ENCODE measurements around the gene DNAJC21.

The DNAJC21 gene

GRCh38 chr5:34923694-34924461 is 5.5 kb upstream of the DNAJC21 start:
- H4K20me1 ChIP-seq (ENCODE audit: low read depth, low read length), result peaks cover 29% of the 10 kb centered on the region
- peaks cover 30% of the 10 kb centered on the region for H3K79me2 ChIP-seq (ENCODE audit: insufficient read depth, low read length)
- no peak overlapping the region for H3K9ac ChIP-seq (ENCODE audit: low read length)
- H3F3A ChIP-seq (ENCODE audit: insufficient read depth), result peaks cover 88% of the 10 kb centered on the region
- H3K27me3 ChIP-seq (ENCODE audit: low read length), result no peaks in the 10 kb centered on the region
- H3K36me3 ChIP-seq (ENCODE audit: low read length), result peaks cover 74% of the 10 kb centered on the region
- TF ChIP-seq EZH2phosphoT487 (conservative IDR thresholded peaks at IDR 0.05; ENCODE audit: low read length) (no peak), CTCF (IDR thresholded peaks at IDR 0.05; ENCODE audit: insufficient read depth, low read length, poor library complexity, severe bottlenecking) (no peak)
- no peak overlapping the region for H2AFZ ChIP-seq (ENCODE audit: low read depth, low read length, severe bottlenecking)
- no peak overlapping the region for H3K4me3 ChIP-seq (ENCODE audit: insufficient read depth, low read length, poor library complexity, severe bottlenecking)
- H3K4me2 ChIP-seq (ENCODE audit: low read depth, low read length, poor library complexity, severe bottlenecking), result no peak overlapping the region
- H3K27ac ChIP-seq (ENCODE audit: low read depth, low read length), result no peak overlapping the region
- H3K9me3 ChIP-seq (ENCODE audit: insufficient read depth, low read length), result no peaks in the 10 kb centered on the region
- no peaks in the 10 kb centered on the region for H3K9me2 ChIP-seq (replicated peaks; ENCODE audit: insufficient read depth, low read length)

- no peak for TF ChIP-seq CTCF (IDR thresholded peaks at IDR 0.05; ENCODE audit: insufficient read depth, low read length, poor library complexity, severe bottlenecking)
- no peak for TF ChIP-seq EZH2phosphoT487 (conservative IDR thresholded peaks at IDR 0.05; ENCODE audit: low read length)
- Histone ChIP-seq H3K9me2 (replicated peaks; ENCODE audit: insufficient read depth, low read length) (no peaks in the 10 kb centered on the region), H3F3A (ENCODE audit: insufficient read depth) (peaks cover 89% of the 10 kb centered on the region), H3K9ac (ENCODE audit: low read length) (no peak overlapping the region), H3K4me3 (ENCODE audit: insufficient read depth, low read length, poor library complexity, severe bottlenecking) (no peak overlapping the region), H3K4me2 (ENCODE audit: low read depth, low read length, poor library complexity, severe bottlenecking) (no peak overlapping the region), H2AFZ (ENCODE audit: low read depth, low read length, severe bottlenecking) (no peak overlapping the region), H3K79me2 (ENCODE audit: insufficient read depth, low read length) (peaks cover 24% of the 10 kb centered on the region), H3K9me3 (ENCODE audit: insufficient read depth, low read length) (no peaks in the 10 kb centered on the region), H4K20me1 (ENCODE audit: low read depth, low read length) (peaks cover 26% of the 10 kb centered on the region), H3K27ac (ENCODE audit: low read depth, low read length) (no peak overlapping the region), H3K27me3 (ENCODE audit: low read length) (no peaks in the 10 kb centered on the region), H3K36me3 (ENCODE audit: low read length) (peaks cover 70% of the 10 kb centered on the region)
These were observed 4.9 kb upstream of the DNAJC21 start for GRCh38 chr5:34924462-34924765.

GRCh38 chr5:34926318-34926888 is 3.0 kb upstream of the DNAJC21 start:
- Histone ChIP-seq H3K27me3 (ENCODE audit: low read length) (no peaks in the 10 kb centered on the region), H3K27ac (ENCODE audit: low read depth, low read length) (no peak overlapping the region; the same call in 1 of the 2 replicates), H3K9ac (ENCODE audit: low read length) (no peak overlapping the region), H3K9me3 (ENCODE audit: insufficient read depth, low read length) (no peaks in the 10 kb centered on the region), H3K36me3 (ENCODE audit: low read length) (peaks cover 50% of the 10 kb centered on the region), H3K79me2 (ENCODE audit: insufficient read depth, low read length) (peaks cover 23% of the 10 kb centered on the region), H3K4me3 (ENCODE audit: insufficient read depth, low read length, poor library complexity, severe bottlenecking) (no peak overlapping the region), H3K9me2 (replicated peaks; ENCODE audit: insufficient read depth, low read length) (no peaks in the 10 kb centered on the region), H3K4me2 (ENCODE audit: low read depth, low read length, poor library complexity, severe bottlenecking) (no peak overlapping the region), H3F3A (ENCODE audit: insufficient read depth) (peaks cover 69% of the 10 kb centered on the region), H4K20me1 (ENCODE audit: low read depth, low read length) (peaks cover 15% of the 10 kb centered on the region), H2AFZ (ENCODE audit: low read depth, low read length, severe bottlenecking) (no peak overlapping the region)
- TF ChIP-seq EZH2phosphoT487 (conservative IDR thresholded peaks at IDR 0.05; ENCODE audit: low read length) (no peak), CTCF (IDR thresholded peaks at IDR 0.05; ENCODE audit: insufficient read depth, low read length, poor library complexity, severe bottlenecking) (no peak)
